NCI-H460 (cell line): ENCODE data around the gene CDC42SE2. TPM values are rescaled to one million over a fixed set of nuclear protein-coding genes. Genes with fewer than 3 reads are reported as not detected.
"Not testable (repeated sequence)": the region's sequence is repeated elsewhere in the genome, so short reads cannot be mapped to it uniquely, and the experiment has no call there.

Experiments
- DNase-seq: peaks from one replicate; pipeline ENCODE4 v3.0.0-alpha.2; 2016; ENCODE audit warnings: low read depth; ENCODE audit errors: extremely low read depth
- total RNA-seq: library from RNA; depleted of rRNA; stranded (reverse); fragments of >200 nt; shearing (Covaris generic); gene quantifications from 2 replicates; pipeline ENCODE4 v1.2.3, GENCODE V29; 2014

CDC42SE2 gene
- total RNA-seq, 1 experiment from 2014 or later, result 51.8 TPM

DNA sequence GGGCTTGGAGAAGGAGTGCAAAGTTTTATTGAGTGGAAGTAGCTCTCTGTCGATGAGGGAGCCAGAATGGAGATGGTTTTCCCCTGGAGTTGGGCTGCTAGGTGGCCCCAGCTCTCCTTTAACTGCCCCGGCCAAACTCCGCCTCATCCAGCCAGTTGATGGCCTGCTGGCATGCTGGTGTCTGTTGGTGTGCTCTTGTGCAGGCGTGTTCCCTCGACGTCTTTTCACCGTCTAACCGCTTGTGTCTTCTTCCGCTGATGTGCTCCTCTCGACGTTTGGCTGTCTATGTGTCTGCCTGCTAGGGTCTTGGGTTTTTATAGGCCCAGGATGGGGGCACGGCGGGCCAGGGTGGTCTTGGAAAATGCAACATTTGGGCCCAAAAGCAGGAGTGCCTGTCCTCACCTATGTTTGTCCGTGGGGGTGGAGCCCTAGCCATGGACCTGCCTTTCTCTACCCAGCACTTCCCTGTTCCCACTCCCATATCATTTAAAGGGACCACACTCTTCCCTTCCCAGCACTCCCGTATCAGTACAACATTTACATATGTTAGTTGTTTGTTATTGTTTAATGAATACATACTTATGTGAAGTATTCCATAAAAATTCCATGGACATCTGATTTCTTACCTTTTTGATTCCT, 97.9 kb downstream of the CDC42SE2 start:
- no peak for DNase-seq

DNA sequence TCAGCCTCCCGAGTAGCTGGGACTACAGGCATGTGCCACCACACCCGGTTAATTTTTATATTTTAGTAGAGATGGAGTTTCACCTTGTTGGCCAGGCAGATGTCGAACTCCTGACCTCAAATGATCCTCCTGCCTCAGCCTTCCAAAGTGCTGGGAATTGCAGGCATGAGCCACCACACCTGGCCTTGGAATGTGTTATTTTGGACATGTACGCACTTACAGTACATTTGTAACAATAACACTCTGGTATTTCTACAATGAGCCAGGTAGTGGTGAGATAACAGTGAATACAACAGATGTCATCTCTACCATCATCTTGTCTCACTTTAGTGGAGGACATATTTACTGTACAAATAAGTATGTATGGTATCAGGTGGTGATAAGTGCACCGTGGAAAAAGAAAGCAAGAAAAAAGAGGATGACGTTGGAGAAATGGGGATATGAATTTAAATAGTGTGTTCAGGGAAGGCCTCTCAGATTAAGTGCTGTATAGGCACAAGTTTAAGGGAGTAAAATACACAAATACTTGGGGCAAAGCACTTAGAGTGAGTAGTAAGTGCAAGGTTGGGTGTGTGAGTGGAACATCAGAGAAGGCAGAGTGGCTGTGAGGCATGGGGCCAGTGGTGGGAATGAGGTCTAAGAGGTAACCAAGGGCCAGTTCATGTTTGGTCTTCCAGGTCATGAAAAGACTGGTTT, 100.1 kb downstream of the CDC42SE2 start:
- DNase-seq, result no peak

DNA sequence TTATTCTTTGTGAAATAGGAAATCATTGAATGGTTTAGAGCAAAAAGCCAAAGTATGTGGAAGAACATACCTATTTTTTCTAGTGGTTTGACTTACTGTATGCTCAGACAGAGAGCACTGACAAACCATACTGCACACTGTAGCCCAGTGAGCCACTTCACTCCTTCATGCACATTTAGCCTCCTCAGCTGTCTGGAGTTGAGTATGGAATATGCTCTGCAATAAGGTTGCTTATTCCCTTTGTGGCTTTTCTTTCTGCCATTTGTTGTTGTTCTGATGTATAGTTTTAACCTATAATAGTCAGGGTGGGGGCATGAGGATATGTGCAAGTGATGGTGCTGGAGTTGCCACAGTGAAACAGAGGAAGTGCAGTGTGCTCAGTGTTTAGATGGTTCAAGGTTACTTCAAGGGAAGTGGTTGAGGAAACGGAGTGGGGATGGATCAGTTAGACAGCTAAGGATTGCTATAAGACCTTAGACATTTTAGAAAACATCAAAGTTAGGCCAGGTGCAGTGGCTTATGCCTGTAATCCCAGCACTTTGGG, 100.7 kb downstream of the CDC42SE2 start:
- no peak for DNase-seq

DNA sequence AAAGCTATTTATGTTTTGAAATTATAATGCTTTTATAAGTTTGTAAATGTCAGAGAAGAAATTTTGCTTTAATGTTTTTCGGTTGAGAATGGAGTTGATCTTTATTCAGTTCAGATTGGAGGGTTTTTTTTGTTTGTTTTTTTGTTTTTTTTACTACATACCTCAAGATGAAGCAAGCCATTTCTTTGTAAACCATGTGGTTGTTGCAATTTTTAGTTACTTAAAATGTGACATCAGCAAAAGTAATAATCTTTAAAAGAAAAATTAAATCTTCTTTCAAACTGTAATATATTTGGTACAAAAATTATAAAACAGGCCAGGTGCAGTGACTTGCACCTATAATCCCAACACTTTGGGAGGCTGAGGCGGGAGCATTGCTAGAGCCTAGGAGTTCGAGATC, 102.6 kb downstream of the CDC42SE2 start:
- no peak for DNase-seq

DNA sequence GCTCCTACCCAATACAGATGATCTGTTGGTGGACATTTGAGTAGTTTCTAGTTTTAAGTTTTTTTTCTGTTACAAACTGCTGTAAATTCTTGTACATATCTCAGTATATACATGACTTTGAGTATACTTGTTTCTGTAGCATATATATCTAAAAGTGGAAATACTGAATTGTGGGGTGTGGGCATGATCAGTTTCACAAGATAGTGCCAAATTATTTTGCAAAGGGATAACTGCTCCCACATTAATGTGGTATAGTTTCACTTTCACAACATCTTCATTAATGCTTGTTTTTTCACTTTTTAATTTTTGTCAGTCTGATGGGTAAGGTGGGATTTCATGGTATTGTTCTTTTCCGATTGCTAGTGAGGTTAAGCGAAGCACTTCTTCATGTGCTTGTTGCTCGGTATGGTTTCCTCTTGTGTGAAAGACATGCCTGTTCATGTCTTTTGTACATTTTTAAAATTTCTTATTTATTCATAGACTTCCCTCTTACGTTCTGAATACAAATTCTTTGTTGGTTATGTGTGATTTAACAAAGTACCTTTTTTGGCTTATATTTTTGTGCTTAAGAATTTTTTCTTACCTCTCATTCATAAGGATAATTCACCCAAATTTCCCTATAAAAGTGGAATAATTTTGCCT, 103.5 kb downstream of the CDC42SE2 start:
- no peak for DNase-seq

DNA sequence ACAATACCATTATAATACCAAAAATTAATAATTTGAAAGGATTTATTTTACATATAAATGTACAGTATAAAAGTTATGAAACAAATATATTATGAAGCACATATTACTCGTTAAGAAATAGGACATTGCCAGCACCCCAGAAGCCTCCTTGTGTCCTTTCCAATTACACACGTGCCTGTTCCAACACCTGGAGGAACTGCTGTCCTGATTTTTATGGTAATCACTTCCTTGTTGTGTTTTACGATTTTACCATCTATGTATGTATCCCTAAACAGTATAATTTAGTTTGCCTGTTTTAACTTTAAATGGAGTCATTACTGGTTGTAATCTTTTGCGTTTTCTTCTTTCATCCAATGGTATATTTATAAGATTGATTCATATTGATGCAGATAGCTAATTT, 105.0 kb downstream of the CDC42SE2 start:
- no peak for DNase-seq

DNA sequence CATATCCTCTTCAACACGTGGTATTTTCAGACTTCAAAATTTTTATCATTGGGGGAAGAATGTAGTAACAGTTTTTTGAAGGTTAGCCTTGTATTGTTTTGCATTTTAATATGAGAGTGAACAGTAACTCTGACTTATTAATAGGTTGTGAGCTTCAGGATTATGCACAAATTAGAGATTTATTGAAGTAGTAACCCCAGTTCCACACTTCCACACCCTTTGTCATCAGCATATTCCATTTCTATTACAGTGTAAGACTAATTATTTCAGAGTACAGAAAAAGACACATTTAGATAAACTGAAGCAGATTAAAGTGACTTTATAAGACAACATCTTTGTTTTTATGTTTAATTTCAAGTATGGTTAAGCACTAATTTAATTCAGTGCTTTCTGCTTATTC, 105.7 kb downstream of the CDC42SE2 start:
- no peak for DNase-seq

DNA sequence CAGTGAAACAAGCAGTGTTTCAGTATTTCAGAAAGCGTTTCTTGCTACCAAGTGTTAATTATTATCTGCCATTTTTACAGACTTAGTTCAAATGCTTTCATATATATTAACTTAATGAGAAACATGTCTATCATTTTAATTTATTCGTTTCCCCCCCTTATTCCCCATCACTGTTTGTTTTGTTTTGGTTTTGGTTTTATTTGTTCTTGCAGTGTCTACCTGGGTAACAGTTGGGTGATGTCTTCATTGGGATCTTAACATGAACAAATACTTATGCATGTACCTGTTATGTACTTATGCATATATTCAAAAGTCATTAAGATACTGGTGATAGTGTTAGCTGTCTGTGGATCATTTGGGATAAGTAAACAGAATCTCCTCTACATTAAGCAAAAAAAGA, 108.0 kb downstream of the CDC42SE2 start:
- no peak for DNase-seq

DNA sequence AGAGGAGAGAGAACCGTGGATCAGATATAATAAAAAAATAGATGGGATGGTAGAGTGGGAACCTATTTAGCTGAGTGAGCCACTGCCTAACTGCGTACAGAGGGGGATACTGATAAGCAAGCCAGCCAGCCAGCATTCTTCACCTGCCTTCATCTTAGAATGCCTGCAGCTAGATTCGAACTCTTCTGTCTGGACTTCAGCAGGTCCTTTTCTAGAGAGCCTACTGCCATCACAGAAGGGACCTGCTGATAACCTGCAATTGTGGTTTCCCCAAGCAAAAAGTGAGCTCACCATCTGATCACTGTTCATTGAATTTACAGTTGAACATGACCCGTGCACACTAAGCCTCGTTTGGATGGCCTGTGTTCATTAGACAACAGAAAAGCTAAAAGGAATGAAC, 109.4 kb downstream of the CDC42SE2 start:
- no peak for DNase-seq

DNA sequence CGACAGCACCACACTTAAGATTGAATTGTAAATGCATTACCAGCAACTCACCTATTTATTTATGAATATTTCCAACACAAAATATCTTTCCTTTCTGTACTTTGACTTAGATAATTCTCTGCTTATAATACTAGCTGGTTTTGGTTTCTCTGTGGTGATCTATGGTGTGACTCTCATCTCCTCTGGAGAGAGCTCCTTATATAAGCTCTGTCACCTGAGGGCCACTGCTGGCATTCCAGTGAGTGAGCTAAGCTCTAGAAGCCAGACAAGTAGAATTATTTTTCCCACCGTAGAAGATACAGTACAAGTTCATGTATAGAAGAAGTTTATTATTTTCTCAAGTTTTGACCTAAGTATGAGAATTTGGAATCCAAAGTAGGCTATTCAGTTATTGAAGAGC, 111.5 kb downstream of the CDC42SE2 start:
- DNase-seq, result no peak

DNA sequence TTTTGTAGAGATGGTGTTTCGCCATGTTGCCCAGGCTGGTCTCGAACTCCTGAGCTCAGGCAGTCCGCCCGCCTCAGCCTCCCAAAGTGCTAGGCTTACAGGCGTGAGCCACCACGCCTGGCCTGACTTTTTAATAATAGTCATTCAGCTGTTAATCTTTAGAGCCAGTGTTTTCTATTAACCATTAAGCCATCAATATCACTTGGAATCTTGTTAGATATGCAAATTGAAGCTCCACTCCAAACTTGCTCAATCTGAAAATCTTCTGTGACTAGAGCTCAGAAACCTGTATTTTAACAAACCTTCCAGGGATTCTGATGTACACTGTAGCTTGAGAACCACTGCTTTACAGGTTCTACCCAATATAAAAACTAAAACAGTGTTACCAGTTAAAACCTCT, 113.5 kb downstream of the CDC42SE2 start:
- no peak for DNase-seq

DNA sequence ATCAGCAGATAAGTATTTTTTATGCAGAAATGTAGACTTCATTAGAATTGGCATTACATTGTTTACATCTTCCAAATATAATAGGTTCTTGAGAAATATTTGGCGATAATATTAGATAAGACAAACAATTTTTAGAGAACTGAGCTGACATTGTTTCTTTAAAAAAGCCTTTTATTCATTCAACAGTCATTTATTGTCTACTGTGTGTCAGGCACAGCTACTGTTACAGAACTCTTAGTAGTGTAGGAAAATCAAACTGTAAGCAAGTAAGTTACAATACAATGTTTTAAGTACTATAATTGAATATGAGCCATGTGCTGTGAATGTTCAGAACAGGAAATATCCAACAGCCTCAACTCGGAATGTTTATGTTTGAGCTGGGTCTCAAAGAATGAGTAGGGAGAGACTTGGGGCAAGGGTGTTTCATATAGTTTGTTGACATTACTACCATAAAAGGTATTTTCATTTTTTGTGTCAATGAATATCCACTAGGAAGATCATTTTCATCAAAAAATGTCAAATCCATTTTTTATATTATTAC, 114.0 kb downstream of the CDC42SE2 start:
- no peak for DNase-seq

DNA sequence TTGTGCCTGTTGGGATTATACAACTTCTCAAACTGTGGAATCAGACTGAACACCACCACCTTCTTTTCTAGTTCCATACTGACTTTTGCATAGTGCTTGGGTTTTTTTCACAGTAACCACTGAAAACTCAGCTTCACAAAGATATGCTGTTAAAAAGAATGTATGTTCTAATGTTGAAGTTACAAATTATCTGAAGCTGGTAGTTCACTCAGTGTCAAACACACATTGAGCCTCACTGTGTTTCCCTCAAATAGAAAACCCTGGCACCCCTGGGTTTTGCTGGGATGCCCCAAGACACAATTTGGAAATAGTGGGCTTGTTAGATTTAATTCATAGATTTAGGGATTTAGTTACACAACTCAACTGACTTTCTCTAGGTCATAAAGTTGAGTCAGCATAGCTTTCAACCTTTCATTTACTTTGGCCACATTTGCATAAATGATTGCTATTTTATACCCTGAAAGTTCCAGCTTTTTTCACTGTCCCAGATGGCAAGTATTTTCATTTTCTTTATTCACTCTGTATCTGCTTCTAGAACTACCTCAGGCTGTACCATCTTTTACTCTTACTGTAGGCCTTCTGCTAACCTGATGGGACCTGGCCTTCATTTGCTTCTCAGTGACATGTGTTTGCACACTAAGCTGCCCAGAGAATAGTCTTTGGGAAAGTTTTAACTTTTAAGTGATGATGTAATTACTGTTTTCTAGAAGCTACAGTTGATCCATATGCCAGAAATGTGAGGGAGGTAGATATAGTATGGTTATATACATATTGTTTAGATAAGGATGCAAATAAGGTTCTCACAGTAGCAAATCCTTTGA, 115.1 kb downstream of the CDC42SE2 start:
- no peak for DNase-seq

DNA sequence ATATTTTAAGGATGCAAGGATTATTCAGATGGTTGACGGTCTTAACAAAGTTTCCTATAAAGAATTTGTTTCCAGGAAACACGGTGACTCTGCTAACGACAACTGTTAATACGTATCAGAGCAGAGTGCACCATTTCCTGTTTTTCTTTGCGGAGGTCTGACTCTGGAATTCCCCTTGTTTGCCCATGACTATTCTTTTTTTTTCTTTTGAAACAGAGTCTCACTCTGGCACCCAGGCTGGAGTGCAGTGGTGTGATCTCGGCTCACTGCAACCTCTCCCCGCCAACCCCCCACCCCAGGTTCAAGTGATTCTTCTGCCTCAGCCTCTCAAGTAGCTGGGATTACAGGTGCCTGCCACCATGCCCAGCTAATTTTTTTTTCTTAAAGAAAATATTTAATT, 115.9 kb downstream of the CDC42SE2 start:
- DNase-seq, result no peak

DNA sequence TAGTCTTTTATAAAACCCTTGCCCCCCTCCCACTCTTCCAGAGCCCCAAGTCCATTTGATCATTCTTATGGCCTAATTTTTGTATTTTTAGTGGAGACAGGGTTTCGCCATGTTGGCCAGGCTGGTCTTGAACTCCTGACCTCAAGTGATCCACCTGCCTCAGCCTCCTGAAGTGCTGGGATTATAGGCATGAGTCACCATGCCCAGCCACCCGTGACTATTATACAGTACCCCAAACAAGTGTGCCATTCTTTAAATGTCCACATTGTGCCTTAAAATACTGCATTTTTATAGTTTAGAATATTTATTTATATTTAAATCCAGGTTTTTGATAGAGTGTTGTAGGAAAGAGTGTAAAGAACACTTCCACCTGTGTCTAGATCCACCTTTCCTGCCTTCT, 116.4 kb downstream of the CDC42SE2 start:
- not testable (repeated sequence) for DNase-seq

DNA sequence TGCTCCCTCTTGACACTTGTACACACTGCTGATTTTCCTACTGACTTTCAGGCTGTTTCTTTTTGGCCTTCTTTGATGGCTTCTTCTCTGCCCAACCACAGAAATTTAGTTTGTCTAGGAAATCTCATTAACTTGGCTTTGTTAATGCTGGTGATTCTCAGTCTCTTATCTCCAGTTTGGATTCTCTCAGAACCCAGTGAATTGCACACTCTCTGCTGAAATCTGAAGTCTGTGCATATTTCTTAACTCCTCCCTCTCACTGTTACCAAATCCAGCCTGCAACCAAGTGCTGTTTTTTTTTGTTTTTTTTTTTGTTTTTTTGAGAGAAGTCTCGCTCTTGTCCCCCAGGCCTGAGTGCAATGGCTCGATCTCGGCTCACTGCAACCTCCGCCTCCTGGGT, 117.2 kb downstream of the CDC42SE2 start:
- DNase-seq, result no peak

DNA sequence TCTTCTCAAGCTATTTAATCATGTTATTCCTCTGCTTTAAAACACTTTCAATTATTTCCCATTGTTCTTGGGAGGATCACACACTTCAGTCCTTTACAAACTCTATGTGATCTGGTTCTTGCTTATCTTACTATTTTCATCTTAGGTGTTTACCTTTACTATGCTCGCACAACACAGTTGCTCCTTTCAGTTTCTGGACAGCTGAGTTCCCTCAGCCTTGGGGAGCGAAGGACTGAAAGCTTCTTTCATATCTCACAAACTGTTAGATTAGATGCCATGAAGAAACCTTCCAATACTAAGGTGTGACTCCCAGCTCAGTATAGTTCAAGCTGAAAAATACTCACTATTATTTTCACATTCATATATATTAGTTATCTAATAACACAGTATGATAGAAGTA, 117.9 kb downstream of the CDC42SE2 start:
- DNase-seq, result no peak

DNA sequence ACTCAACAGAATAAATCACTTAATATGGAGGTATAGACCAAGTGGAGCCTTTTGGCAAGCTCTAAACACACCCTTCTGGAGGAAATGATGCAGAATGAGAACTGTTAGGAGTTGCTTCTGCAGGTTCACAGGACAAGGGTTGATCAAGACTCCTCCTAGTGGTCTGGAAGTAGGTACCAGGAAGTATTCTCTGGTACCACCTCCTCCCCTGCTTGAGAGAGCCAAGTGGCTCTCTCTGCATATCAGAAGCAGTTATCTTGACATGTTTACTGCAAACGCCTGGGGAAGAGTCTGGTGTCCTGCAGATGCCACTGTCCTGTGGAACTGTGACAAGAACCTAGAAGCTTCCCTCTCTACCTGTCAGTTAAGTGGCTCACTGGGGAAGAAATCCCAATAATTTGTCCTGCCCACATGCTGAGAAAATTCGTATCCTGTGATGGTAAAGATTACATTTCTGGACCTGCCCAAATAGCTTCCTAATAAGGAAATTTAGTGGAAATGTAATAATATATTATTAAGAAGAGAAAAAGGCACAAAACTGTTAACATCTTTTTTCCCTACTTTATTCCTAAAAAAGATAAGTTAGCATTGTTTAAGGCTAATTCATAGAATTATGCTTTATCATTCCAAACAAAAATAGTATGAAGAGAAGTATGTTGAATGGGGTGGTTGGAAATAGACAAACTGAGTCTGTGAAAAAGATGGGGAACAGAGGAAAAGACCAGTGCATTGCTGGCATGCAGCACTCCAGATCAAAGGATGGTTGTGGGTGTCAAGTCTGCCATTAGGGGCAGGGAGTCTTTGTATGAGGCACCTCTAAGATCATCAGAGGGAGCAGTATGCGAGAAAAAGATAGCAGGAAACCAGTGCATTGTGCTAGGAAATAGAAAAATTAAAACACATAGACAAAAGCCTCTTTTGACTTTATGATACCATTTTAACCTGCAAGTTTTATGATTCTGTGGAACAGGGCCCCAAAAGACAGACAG, 118.8 kb downstream of the CDC42SE2 start:
- DNase-seq, result peak; percentile 62

DNA sequence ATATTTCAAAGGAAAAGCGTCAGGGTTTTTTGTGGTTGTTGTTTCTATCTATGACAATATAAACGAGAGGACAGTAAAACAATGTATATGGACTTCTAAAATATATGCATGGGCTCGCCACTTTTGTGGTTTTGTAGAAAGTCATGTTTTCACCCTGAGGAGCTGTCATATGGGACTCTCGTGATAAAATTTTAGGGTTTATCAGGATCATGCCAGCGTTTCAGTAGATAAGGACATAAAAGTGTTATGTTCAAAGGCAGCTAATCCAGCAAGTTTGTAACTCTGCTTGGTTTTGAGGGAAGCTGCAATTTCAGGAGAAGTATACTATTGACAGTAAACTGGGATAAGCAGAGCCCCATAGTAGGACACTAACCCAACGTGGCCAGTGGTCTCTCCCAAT, 120.3 kb downstream of the CDC42SE2 start:
- DNase-seq, result no peak
